ENCODE data around the gene RAB3D.

DNA sequence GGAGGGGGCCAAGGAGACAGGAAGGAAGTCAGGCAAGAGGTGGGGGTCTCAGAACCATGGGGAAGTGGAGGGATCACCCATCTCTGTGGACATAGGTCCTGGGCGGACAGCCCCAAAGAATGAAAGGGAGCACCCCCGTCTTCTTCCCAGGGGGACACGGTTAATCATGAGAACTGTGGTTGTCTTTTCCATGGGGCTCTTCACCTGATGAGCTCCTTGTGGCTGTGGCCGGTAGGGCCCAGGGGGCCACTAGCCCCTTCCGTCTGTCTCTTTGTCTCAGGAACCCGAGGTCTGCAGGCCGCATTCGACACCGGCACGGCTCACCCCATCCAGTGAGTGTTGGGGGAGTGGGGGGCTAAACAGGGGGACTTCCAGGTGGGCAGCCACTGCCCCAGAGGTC, 24.4 kb upstream of the RAB3D start:
- no peak for TF ChIP-seq CTCF (conservative IDR thresholded peaks at IDR 0.05 in 1 of 2, IDR thresholded peaks at IDR 0.05 in 1 of 2; ENCODE audit: low read depth in 1 of 2, low read length in 2 of 2)
- no peak for TF ChIP-seq EZH2 (IDR thresholded peaks at IDR 0.05; ENCODE audit: low read length, missing control alignments)
